Measurements from ENCODE around the gene RALB. TPM values are rescaled to one million over a fixed set of nuclear protein-coding genes. Genes with fewer than 3 reads are reported as not detected.

RALB gene
- total RNA-seq, 4 donors from 2014 or later: 41.5 to 59.1 (median 54.4) TPM

GRCh38 chr2:120303177-120303576 is 50.5 kb downstream of the RALB start:
- Histone ChIP-seq H3K36me3 (peaks cover 10 to 58% (median 37%) of the 10 kb centered on the region in 4 donors), H3K9me3 (no peaks in the 10 kb centered on the region), H3K4me1 (no peaks in the 10 kb centered on the region), H3K27me3 (no peaks in the 10 kb centered on the region), H3K4me3 (no peak overlapping the region), H3K27ac (replicated peaks in 1 of 4) (no peak overlapping the region)
- WGBS: 90% methylated on average over 6 of the region's 6 CpGs
- no peak for DNase-seq (ENCODE audit: extremely low spot score)
- intact Hi-C loops (cut with DNase I): no loop called here
- TF ChIP-seq CTCF (IDR thresholded peaks at IDR 0.05) (no peak), POLR2A (IDR thresholded peaks at IDR 0.05; ENCODE audit: low read depth) (no peak), POLR2AphosphoS5 (IDR thresholded peaks at IDR 0.05) (no peak), EP300 (IDR thresholded peaks at IDR 0.05) (no peak)

- Histone ChIP-seq H3K27ac (replicated peaks in 1 of 4) (no peak overlapping the region), H3K4me3 (no peak overlapping the region), H3K9me3 (no peaks in the 10 kb centered on the region), H3K27me3 (no peaks in the 10 kb centered on the region), H3K36me3 (peaks cover 0 to 41% (median 22%) of the 10 kb centered on the region in 4 donors), H3K4me1 (no peaks in the 10 kb centered on the region)
- WGBS: 84% methylated on average over 6 of the region's 6 CpGs
- TF ChIP-seq POLR2AphosphoS5 (IDR thresholded peaks at IDR 0.05) (no peak), CTCF (IDR thresholded peaks at IDR 0.05) (no peak), POLR2A (IDR thresholded peaks at IDR 0.05; ENCODE audit: low read depth) (no peak), EP300 (IDR thresholded peaks at IDR 0.05) (no peak)
- no peak for DNase-seq (ENCODE audit: extremely low spot score)
- intact Hi-C loops (cut with DNase I): no loop called here
Observed at GRCh38 chr2:120305296-120305695, 52.6 kb downstream of the RALB start.

- DNase-seq (ENCODE audit: extremely low spot score): no peak
- Histone ChIP-seq H3K9me3 (no peaks in the 10 kb centered on the region), H3K27ac (replicated peaks in 1 of 4) (no peak overlapping the region), H3K27me3 (no peaks in the 10 kb centered on the region), H3K36me3 (peaks cover 0 to 34% (median 17%) of the 10 kb centered on the region in 4 donors), H3K4me3 (no peak overlapping the region), H3K4me1 (no peaks in the 10 kb centered on the region)
- TF ChIP-seq POLR2AphosphoS5 (IDR thresholded peaks at IDR 0.05) (no peak), EP300 (IDR thresholded peaks at IDR 0.05) (no peak), POLR2A (IDR thresholded peaks at IDR 0.05; ENCODE audit: low read depth) (no peak), CTCF (IDR thresholded peaks at IDR 0.05) (no peak)
- intact Hi-C loops (cut with DNase I): no loop called here
- WGBS: 94% methylated on average over 5 of the region's 5 CpGs
Observed at GRCh38 chr2:120305937-120306490, 53.4 kb downstream of the RALB start.

- Histone ChIP-seq H3K9me3 (no peaks in the 10 kb centered on the region), H3K36me3 (peaks cover 0 to 21% (median 12%) of the 10 kb centered on the region in 4 donors), H3K4me3 (no peak overlapping the region), H3K27me3 (no peaks in the 10 kb centered on the region), H3K4me1 (peaks cover under 1 to 4% (median 2%) of the 10 kb centered on the region in 4 donors), H3K27ac (replicated peaks in 1 of 4) (no peak overlapping the region)
- intact Hi-C loops (cut with DNase I): no loop called here
- no peak for DNase-seq (ENCODE audit: extremely low spot score)
- 75% methylated on average over 7 of the region's 7 CpGs for WGBS
- TF ChIP-seq EP300 (IDR thresholded peaks at IDR 0.05) (no peak), POLR2A (IDR thresholded peaks at IDR 0.05; ENCODE audit: low read depth) (no peak), POLR2AphosphoS5 (IDR thresholded peaks at IDR 0.05) (no peak), CTCF (IDR thresholded peaks at IDR 0.05) (no peak)
Observed at GRCh38 chr2:120307482-120307881, 54.8 kb downstream of the RALB start.

All from esophagus muscularis mucosa (tissue), 4 donors.